ENCODE data around the gene TAF4. TPM values are rescaled to one million over a fixed set of nuclear protein-coding genes. Genes with fewer than 3 reads are reported as not detected.

The TAF4 gene
- total and polyA plus RNA-seq, 2 donors from 2014 or later, result 3.7 to 18.4 TPM

DNA sequence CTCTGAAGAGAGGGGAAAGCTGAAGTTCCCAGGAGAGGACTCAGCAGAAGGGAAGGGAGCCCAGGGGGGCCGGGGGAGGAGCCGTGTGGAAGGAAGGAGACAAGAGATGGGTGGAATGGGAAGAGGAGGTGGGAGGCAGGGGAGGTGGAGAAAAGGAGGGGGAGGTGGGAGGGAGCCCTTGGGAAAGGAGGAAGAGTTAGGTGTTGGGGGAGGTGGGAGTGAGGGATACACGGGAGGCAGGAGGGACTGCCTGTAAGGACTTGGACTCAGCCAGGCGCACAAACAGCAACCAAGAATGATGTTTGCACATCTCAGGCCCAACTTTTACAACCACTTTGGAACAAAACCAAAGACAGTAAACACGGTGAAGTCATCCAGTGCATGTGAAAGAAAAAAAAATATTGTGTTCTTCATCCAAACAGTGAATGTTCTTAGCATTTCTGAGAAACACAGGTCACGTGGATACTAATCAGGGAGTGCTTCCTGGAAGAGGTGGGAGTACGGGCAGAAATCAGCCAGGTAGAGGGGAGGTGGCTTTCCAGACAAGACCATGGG lies 39.2 kb upstream of the TAF4 start:
- Histone ChIP-seq H3K27me3 (ENCODE audit: control insufficient read depth, insufficient read depth, low read length) (no peaks in the 10 kb centered on the region), H3K9ac (ENCODE audit: low read length in 3 of 3) (no peak overlapping the region), H3K4me1 (ENCODE audit: control insufficient read depth in 2 of 3, insufficient read depth in 2 of 3, low read depth in 1 of 3, low read length in 3 of 3) (no peaks in the 10 kb centered on the region), H3K27ac (ENCODE audit: low read depth in 2 of 2, low read length in 2 of 2) (no peak overlapping the region), H3K9me3 (ENCODE audit: control insufficient read depth in 2 of 3, insufficient read depth in 1 of 3, low read length in 3 of 3) (peaks cover 0 to 11% (median 4%) of the 10 kb centered on the region in 3 donors), H3K36me3 (ENCODE audit: control insufficient read depth in 2 of 3, insufficient read depth in 3 of 3, low read length in 3 of 3) (no peaks in the 10 kb centered on the region), H3K4me3 (ENCODE audit: low read length in 3 of 3) (no peak overlapping the region)
- intact Hi-C loops (cut with DNase I), result no loop called here
- TF ChIP-seq, protein P1, sequence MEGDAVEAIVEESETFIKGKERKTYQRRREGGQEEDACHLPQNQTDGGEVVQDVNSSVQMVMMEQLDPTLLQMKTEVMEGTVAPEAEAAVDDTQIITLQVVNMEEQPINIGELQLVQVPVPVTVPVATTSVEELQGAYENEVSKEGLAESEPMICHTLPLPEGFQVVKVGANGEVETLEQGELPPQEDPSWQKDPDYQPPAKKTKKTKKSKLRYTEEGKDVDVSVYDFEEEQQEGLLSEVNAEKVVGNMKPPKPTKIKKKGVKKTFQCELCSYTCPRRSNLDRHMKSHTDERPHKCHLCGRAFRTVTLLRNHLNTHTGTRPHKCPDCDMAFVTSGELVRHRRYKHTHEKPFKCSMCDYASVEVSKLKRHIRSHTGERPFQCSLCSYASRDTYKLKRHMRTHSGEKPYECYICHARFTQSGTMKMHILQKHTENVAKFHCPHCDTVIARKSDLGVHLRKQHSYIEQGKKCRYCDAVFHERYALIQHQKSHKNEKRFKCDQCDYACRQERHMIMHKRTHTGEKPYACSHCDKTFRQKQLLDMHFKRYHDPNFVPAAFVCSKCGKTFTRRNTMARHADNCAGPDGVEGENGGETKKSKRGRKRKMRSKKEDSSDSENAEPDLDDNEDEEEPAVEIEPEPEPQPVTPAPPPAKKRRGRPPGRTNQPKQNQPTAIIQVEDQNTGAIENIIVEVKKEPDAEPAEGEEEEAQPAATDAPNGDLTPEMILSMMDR (IDR thresholded peaks at IDR 0.05; ENCODE audit: borderline replicate concordance, extremely low read depth, insufficient read depth), result no peak
- peak in 2 of 5 donors; percentile 28 to 55 for DNase-seq
- FAIRE-seq, result no peak

DNA sequence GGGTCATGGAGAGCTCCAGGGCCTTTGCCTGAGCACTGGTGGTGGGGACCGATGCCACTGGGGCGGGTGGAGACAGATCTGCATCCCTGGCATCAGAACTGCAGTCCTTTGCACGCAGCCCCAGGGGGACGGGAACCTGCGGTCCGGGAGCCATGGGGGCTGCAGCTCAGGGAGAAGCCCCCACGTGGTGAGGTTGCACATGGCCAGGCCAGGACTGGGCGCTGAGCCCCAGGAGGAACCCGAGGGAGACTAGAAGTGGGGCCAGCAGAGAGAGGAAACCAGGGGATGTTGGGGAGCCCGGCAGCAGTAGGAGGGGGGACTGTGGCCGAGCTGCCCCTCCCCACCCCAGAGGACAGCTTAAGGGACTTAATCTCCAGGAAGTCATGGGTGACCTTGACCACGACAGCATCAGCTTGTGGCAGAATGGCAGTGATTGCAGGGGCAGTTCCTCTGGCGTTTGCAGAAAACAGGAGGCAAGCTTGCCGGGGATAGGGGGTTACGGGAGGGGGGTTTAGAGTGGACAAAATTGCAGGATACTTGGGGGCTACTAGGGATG lies 38.6 kb upstream of the TAF4 start:
- no peaks in the 10 kb centered on the region for H3K36me3 ChIP-seq (ENCODE audit: control insufficient read depth in 2 of 3, insufficient read depth in 3 of 3, low read length in 3 of 3)
- no peak for FAIRE-seq

DNA sequence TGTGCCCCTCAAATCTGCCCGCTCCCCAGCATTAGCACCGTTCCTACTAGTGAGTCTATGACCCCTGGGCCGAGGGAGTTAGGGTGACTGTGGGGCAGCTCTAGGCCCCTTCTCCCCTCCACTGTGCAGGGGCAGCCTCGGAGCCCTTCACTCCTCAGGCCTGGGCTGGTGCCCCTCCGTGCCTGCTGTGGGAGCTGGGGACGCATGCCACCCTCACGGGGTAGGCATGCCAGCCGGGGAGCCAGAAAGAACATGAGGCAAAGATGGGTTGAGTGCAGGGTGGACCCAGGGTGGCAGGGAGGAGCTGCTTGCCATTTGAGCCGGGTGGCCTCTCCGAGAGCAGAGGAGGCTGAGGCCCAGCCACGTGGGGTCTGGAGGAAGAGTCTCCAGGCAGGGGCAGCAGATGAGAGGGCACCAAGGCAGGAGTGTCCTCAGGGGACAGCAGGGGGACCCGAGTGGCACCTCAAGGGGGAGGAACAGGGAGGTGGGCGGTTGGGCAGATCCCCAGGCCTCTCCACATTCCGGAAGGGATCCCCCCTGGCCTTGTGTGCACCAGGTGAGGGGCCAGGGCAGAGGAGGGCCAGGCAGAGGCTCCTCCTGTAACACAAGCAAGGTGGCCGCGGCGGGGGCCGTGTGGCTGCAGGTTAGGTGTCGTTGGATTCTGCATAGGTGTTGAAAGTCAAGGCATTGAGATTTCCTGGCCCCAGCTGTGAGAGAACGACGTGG lies 38.0 kb upstream of the TAF4 start:
- H3K27ac ChIP-seq (ENCODE audit: low read depth in 2 of 2, low read length in 2 of 2), result no peak overlapping the region
- peaks cover 0 to 4% (median 4%) of the 10 kb centered on the region in 3 donors for H3K9me3 ChIP-seq (ENCODE audit: control insufficient read depth in 2 of 3, insufficient read depth in 1 of 3, low read length in 3 of 3)
- no peaks in the 10 kb centered on the region for H3K4me1 ChIP-seq (ENCODE audit: control insufficient read depth in 2 of 3, insufficient read depth in 2 of 3, low read depth in 1 of 3, low read length in 3 of 3)
- no peaks in the 10 kb centered on the region for H3K36me3 ChIP-seq (ENCODE audit: control insufficient read depth in 2 of 3, insufficient read depth in 3 of 3, low read length in 3 of 3)
- TF ChIP-seq, protein P1 (IDR thresholded peaks at IDR 0.05; ENCODE audit: borderline replicate concordance, extremely low read depth, insufficient read depth), result no peak
- DNase-seq (no peak), FAIRE-seq (no peak)
- H3K9ac ChIP-seq (ENCODE audit: low read length in 3 of 3), result no peak overlapping the region
- intact Hi-C loops (cut with DNase I), result no loop called here
- no peaks in the 10 kb centered on the region for H3K27me3 ChIP-seq (ENCODE audit: control insufficient read depth, insufficient read depth, low read length)
- H3K4me3 ChIP-seq (ENCODE audit: low read length in 3 of 3), result no peak overlapping the region

More for the DNA sequence above, 38.6 kb upstream of the TAF4 start:
- no peaks in the 10 kb centered on the region for H3K4me1 ChIP-seq (ENCODE audit: control insufficient read depth in 2 of 3, insufficient read depth in 2 of 3, low read depth in 1 of 3, low read length in 3 of 3)
- H3K27me3 ChIP-seq (ENCODE audit: control insufficient read depth, insufficient read depth, low read length), result no peaks in the 10 kb centered on the region
- intact Hi-C loops (cut with DNase I), result no loop called here
- no peak overlapping the region for H3K27ac ChIP-seq (ENCODE audit: low read depth in 2 of 2, low read length in 2 of 2)
- H3K9me3 ChIP-seq (ENCODE audit: control insufficient read depth in 2 of 3, insufficient read depth in 1 of 3, low read length in 3 of 3), result peaks cover 0 to 9% (median 4%) of the 10 kb centered on the region in 3 donors
- DNase-seq, result no peak
- H3K9ac ChIP-seq (ENCODE audit: low read length in 3 of 3), result no peak overlapping the region
- TF ChIP-seq, protein P1 (IDR thresholded peaks at IDR 0.05; ENCODE audit: borderline replicate concordance, extremely low read depth, insufficient read depth), result no peak
- H3K4me3 ChIP-seq (ENCODE audit: low read length in 3 of 3), result no peak overlapping the region

Measured in kidney (tissue), 14 donors.